GM12892 (cell line): Measurements from ENCODE around the gene SHANK2.

Experiments
- POLR2A ChIP-seq: IDR thresholded peaks from 2 replicates; pipeline ENCODE4 v1.6.1; 2011; ENCODE audit warnings: low read depth, low read length, control low read depth
- POLR2AphosphoS5 ChIP-seq: IDR thresholded peaks from 2 replicates; pipeline ENCODE4 v1.6.1; 2011; ENCODE audit warnings: low read depth, low read length, control low read depth
- TAF1 ChIP-seq: IDR thresholded peaks from 2 replicates; pipeline ENCODE4 v1.6.1; 2011; ENCODE audit warnings: low read depth, mild to moderate bottlenecking, control low read depth, low read length, borderline replicate concordance

DNA sequence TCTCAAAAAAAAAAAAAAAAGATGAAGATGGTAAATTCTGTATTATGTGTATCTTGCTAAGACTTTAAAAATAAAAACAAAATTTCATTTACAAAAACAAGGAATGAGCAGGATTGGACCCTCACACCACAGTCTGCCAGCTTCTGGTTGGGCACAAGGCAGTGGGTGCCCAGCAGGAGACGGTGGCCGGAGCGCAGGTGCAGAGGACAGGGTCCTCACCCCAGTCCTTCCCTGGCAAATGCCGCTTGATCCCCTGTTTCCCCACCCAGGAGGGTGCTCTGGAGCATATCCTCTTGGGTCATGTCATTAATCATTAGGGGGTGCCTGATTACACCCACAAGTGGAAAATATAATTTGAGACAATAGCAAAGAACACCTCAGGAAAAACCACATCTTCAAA lies 31.2 kb downstream of the SHANK2 start:
- TF ChIP-seq POLR2AphosphoS5 (no peak), POLR2A (no peak), TAF1 (no peak)
